ENCODE data around the gene SNTA1. TPM values are rescaled to one million over a fixed set of nuclear protein-coding genes. Genes with fewer than 3 reads are reported as not detected.

The SNTA1 gene
- total and polyA plus RNA-seq, 2 of the 8 experiments (the other 6 are each of a cell fraction or from before 2014, with no cell fraction given), result 4.5 to 8.0 TPM

DNA sequence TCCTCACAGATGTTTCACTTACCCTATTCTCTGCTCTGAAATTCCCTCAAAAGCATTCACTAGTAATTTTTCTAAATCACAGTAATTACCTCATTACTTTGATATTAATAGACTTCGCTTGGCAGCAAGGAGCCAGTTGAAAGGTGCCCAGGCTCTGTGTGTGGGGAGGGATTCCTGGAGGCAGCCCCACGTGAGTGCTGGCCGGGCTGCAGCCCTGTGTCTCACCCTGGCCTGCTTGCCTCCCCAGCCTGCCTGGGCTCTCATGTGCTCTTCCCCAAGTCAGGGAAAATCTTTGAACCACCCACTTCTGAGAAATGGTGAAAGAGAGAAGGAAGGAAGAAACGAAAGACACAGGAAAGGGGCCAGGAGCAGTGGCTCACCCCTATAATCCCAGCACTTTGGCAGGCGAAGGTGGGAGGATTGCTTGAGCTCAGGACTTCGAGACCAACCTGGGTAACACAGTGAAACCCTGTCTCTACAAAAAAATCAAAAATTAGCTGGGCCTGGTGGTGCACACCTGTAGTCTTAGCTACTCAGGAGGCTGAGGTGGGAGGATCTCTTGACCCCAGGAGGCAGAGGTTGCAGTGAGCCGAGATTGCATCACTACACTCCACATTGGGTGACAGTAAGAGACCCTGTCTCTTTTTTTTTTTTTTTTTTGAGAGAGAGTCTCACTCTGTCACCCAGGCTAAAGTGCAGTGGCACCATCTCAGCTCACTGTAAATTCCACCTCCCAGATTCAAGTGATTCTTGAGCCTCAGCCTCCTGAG is 20.0 kb upstream of the SNTA1 start:
- no peaks in the 10 kb centered on the region for H3K27me3 ChIP-seq (replicated peaks in 1 of 4; ENCODE audit: control insufficient read depth in 3 of 4, extremely low read depth in 1 of 4, insufficient read depth in 3 of 4, low read length in 3 of 4)
- H4K5ac ChIP-seq (ENCODE audit: insufficient read length, low read depth, low read length), result no peak overlapping the region
- H3K4me3 ChIP-seq (ENCODE audit: extremely low read depth in 1 of 4, insufficient read depth in 2 of 4, low read depth in 3 of 4, low read length in 4 of 4), result no peak overlapping the region
- no peak overlapping the region for H2BK20ac ChIP-seq (ENCODE audit: low read length)
- H3K18ac ChIP-seq (ENCODE audit: extremely low read depth, low read length), result no peak overlapping the region
- no peak overlapping the region for H3K23ac ChIP-seq (ENCODE audit: insufficient read length)
- no peak overlapping the region for H2BK5ac ChIP-seq (ENCODE audit: low read depth, low read length)
- H4K8ac ChIP-seq (ENCODE audit: extremely low read depth, insufficient read depth, low read length), result no peak overlapping the region
- H3K4me2 ChIP-seq (ENCODE audit: insufficient read depth in 1 of 2, low read depth in 2 of 2, low read length in 2 of 2), result no peak overlapping the region
- H3K79me1 ChIP-seq (ENCODE audit: low read depth, low read length), result no peaks in the 10 kb centered on the region
- H2AK5ac ChIP-seq (ENCODE audit: low read depth, low read length), result no peak overlapping the region
- no peaks in the 10 kb centered on the region for H3K9me3 ChIP-seq (ENCODE audit: insufficient read depth in 2 of 2, low read depth in 1 of 2, low read length in 1 of 2)
- H3K36me3 ChIP-seq (ENCODE audit: control insufficient read depth in 2 of 4, insufficient read depth in 4 of 4, low read length in 3 of 4), result no peaks in the 10 kb centered on the region
- H2BK12ac ChIP-seq (ENCODE audit: low read depth, low read length), result no peak overlapping the region
- no peak overlapping the region for H3K14ac ChIP-seq (ENCODE audit: insufficient read length)
- no peak overlapping the region for H3K56ac ChIP-seq (replicated peaks; ENCODE audit: insufficient read length, low read depth, low read length)
- H2BK15ac ChIP-seq (ENCODE audit: low read length), result no peak overlapping the region
- POLR2A ChIA-PET (ENCODE audit: partially characterized antibody), result interaction anchor here (1.0 to 1.1 kb wide), 2 partner anchors 16 to 25 kb away, joined by 3 read pairs; no protein-coding TSS in a partner anchor
- H3K9ac ChIP-seq (replicated peaks in 1 of 4; ENCODE audit: extremely low read depth in 1 of 4, low read depth in 3 of 4, low read length in 3 of 4), result no peak overlapping the region
- FAIRE-seq (no peak), DNase-seq (ENCODE audit: low read depth in 1 of 2, low spot score in 2 of 2) (no peak)
- no peaks in the 10 kb centered on the region for H3K23me2 ChIP-seq (ENCODE audit: low read depth, low read length)
- H3K27ac ChIP-seq (ENCODE audit: low read depth, low read length), result no peak overlapping the region
- no peak overlapping the region for H2AFZ ChIP-seq (ENCODE audit: low read length)
- peaks cover 0 to 3% (median 0%) of the 10 kb centered on the region in 4 experiments; a peak in 2 of 7 replicates for H3K4me1 ChIP-seq (replicated peaks in 1 of 4; ENCODE audit: control insufficient read depth in 3 of 4, insufficient read depth in 4 of 4, low read length in 3 of 4)
- CTCF ChIA-PET (ENCODE audit: partially characterized antibody), result interaction anchor here (0.5 to 1.1 kb wide), 3 partner anchors 9 to 159 kb away, joined by 3 to 5 read pairs (median 3); no protein-coding TSS in a partner anchor
- H4K91ac ChIP-seq (replicated peaks; ENCODE audit: insufficient read length, low read length), result no peak overlapping the region
- no peak overlapping the region for H2BK120ac ChIP-seq (replicated peaks; ENCODE audit: low read depth, low read length)
- no peaks in the 10 kb centered on the region for H4K20me1 ChIP-seq (replicated peaks in 1 of 2; ENCODE audit: control insufficient read depth in 1 of 2, insufficient read depth in 2 of 2, low read length in 2 of 2)
- H3K79me2 ChIP-seq (ENCODE audit: control insufficient read depth in 1 of 2, insufficient read depth in 2 of 2, low read length in 2 of 2), result no peaks in the 10 kb centered on the region
- H3K4ac ChIP-seq (replicated peaks; ENCODE audit: insufficient read length, low read depth, low read length), result no peak overlapping the region
- 81% methylated on average over 7 of the region's 7 CpGs; no CpG with 5 or more reads in 1 of the 2 experiments for WGBS, 2 experiments (ENCODE audit: extremely low coverage in 1 of 2, insufficient coverage in 1 of 2, insufficient read length in 1 of 2, insufficient replicate concordance in 2 of 2, low coverage in 1 of 2, low lambda C conversion rate in 2 of 2, missing lambda C conversion rate in 1 of 2)
- TF ChIP-seq GTF2F1 (IDR thresholded peaks at IDR 0.05; ENCODE audit: borderline replicate concordance, low read depth, low read length) (no peak), SAP30 (IDR thresholded peaks at IDR 0.05; ENCODE audit: insufficient read depth, insufficient replicate concordance, low read length) (no peak), TCF12 (IDR thresholded peaks at IDR 0.05; ENCODE audit: low read depth, low read length) (no peak), PHF8 (conservative IDR thresholded peaks at IDR 0.05; ENCODE audit: low read depth, low read length) (no peak), BACH1 (IDR thresholded peaks at IDR 0.05; ENCODE audit: low read length) (no peak), TAF7 (optimal IDR thresholded peaks at IDR 0.05; ENCODE audit: borderline replicate concordance, low read depth, low read length) (no peak), KDM5A (IDR thresholded peaks at IDR 0.05; ENCODE audit: low read length) (no peak), POLR2AphosphoS5 (IDR thresholded peaks at IDR 0.05; ENCODE audit: low read depth, low read length) (no peak), EP300 (IDR thresholded peaks at IDR 0.05; ENCODE audit: borderline replicate concordance in 1 of 2, low read depth in 2 of 2, low read length in 2 of 2) (no peak), TBP (IDR thresholded peaks at IDR 0.05; ENCODE audit: low read depth, low read length) (no peak), TAF1 (IDR thresholded peaks at IDR 0.05; ENCODE audit: low read depth, low read length) (no peak)
- TF ChIP-seq, protein P1, sequence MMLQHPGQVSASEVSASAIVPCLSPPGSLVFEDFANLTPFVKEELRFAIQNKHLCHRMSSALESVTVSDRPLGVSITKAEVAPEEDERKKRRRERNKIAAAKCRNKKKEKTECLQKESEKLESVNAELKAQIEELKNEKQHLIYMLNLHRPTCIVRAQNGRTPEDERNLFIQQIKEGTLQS (IDR thresholded peaks at IDR 0.05; ENCODE audit: insufficient read depth, low read depth, low read length), result no peak

All from H1 (cell line).